HEK293 (cell line): ENCODE measurements around the gene TAX1BP1.

Experiments
- CTCF ChIA-PET: fragments of 350-600 bp; formaldehyde crosslinking; extraction: SDS; loops from one replicate; lab custom pipeline; 2021; ENCODE audit warnings: antibody characterized with exemption; lab: Yijun Ruan, JAX
- POLR2A ChIA-PET: fragments of 300-600 bp; formaldehyde crosslinking; extraction: SDS; loops from one replicate; lab custom pipeline; 2020; ENCODE audit warnings: antibody characterized with exemption, inconsistent platforms; lab: Yijun Ruan, JAX
- H3K27ac ChIP-seq: fragments of 200-500 bp; sonication (Bioruptor generic); 2 replicates; pipeline ENCODE4 v1.5.1; 2014; ENCODE audit warnings: low read depth, low read length, control low read depth, inconsistent platforms; ENCODE audit errors: extremely low read depth
- H3K36me3 ChIP-seq, 2 experiments: fragments of 200-500 bp in 1 of 2; sonication (Bioruptor generic) in 1 of 2; 1 replicate in 1 of 2; 2 replicates in 1 of 2; pipeline ENCODE4 v1.5.1; 2014 to 2017; ENCODE audit warnings: inconsistent platforms in 2 of 2, low read length in 2 of 2; ENCODE audit not compliant: control insufficient read depth in 2 of 2, insufficient read depth in 1 of 2
- H3K4me1 ChIP-seq: fragments of 200-500 bp; sonication (Bioruptor generic); 2 replicates; pipeline ENCODE4 v1.5.1; 2014; ENCODE audit warnings: mild to moderate bottlenecking, low read length, inconsistent platforms; ENCODE audit not compliant: control insufficient read depth, insufficient read depth
- H3K4me3 ChIP-seq: 2 replicates; pipeline ENCODE4 v1.5.1; 2011; ENCODE audit warnings: low read depth, mild to moderate bottlenecking, control low read depth, low read length, moderate library complexity
- H3K9me3 ChIP-seq: fragments of 200-500 bp; sonication (Bioruptor generic); 2 replicates; pipeline ENCODE4 v1.5.1; 2014; ENCODE audit warnings: low read depth, low read length, inconsistent platforms; ENCODE audit not compliant: control insufficient read depth, insufficient read depth
- EGR2 ChIP-seq: fragments of 450-650 bp; formaldehyde crosslinking; IDR thresholded peaks from 2 replicates; pipeline ENCODE4 v1.5.1; 2016; ENCODE audit warnings: low read depth, missing biosample characterization, missing genetic modification characterization
- KLF7 ChIP-seq: fragments of 450-650 bp; formaldehyde crosslinking; IDR thresholded peaks from 2 replicates; pipeline ENCODE4 v1.5.1; 2016; ENCODE audit warnings: missing biosample characterization, missing genetic modification characterization, borderline replicate concordance
- ZBTB7A ChIP-seq: fragments of 450-650 bp; formaldehyde crosslinking; IDR thresholded peaks from 2 replicates; pipeline ENCODE4 v1.5.1; 2016; ENCODE audit warnings: low read depth, missing biosample characterization, missing genetic modification characterization
- ZFHX2 ChIP-seq: fragments of 450-650 bp; formaldehyde crosslinking; conservative IDR thresholded peaks from 2 replicates; pipeline ENCODE4 v1.5.1; 2016; ENCODE audit warnings: missing biosample characterization, missing genetic modification characterization
- ZNF157 ChIP-seq: fragments of 450-650 bp; formaldehyde crosslinking; IDR thresholded peaks from 2 replicates; pipeline ENCODE4 v1.5.1; 2016; ENCODE audit warnings: missing biosample characterization, missing genetic modification characterization
- ZNF175 ChIP-seq: fragments of 450-650 bp; formaldehyde crosslinking; IDR thresholded peaks from 2 replicates; pipeline ENCODE4 v1.5.1; 2016; ENCODE audit warnings: missing biosample characterization, missing genetic modification characterization
- ZNF211 ChIP-seq: fragments of 450-650 bp; formaldehyde crosslinking; IDR thresholded peaks from 2 replicates; pipeline ENCODE4 v1.5.1; 2016; ENCODE audit warnings: low read depth, missing biosample characterization, missing genetic modification characterization
- ZNF324 ChIP-seq: fragments of 450-650 bp; formaldehyde crosslinking; IDR thresholded peaks from 2 replicates; pipeline ENCODE4 v1.5.1; 2016; ENCODE audit warnings: missing biosample characterization, missing genetic modification characterization
- ZNF366 ChIP-seq: fragments of 450-650 bp; formaldehyde crosslinking; conservative IDR thresholded peaks from 2 replicates; pipeline ENCODE4 v1.5.1; 2016; ENCODE audit warnings: missing biosample characterization, missing genetic modification characterization
- ZNF548 ChIP-seq: fragments of 450-650 bp; formaldehyde crosslinking; IDR thresholded peaks from 2 replicates; pipeline ENCODE4 v1.5.1; 2016; ENCODE audit warnings: missing biosample characterization, missing genetic modification characterization
- ZNF585B ChIP-seq: fragments of 450-650 bp; formaldehyde crosslinking; IDR thresholded peaks from 2 replicates; pipeline ENCODE4 v1.5.1; 2016; ENCODE audit warnings: missing biosample characterization, missing genetic modification characterization
- ZNF596 ChIP-seq: fragments of 450-650 bp; IDR thresholded peaks from 2 replicates; pipeline ENCODE4 v1.5.0; 2018; ENCODE audit warnings: missing biosample characterization, mild to moderate bottlenecking, missing genetic modification characterization, moderate library complexity
- ZNF623 ChIP-seq: fragments of 450-650 bp; formaldehyde crosslinking; IDR thresholded peaks from 2 replicates; pipeline ENCODE4 v1.5.1; 2016; ENCODE audit warnings: missing biosample characterization, missing genetic modification characterization
- ZNF624 ChIP-seq: fragments of 450-650 bp; formaldehyde crosslinking; IDR thresholded peaks from 2 replicates; pipeline ENCODE4 v1.5.1; 2017; ENCODE audit warnings: missing biosample characterization, missing genetic modification characterization
- ZNF626 ChIP-seq: fragments of 450-650 bp; sonication (Bioruptor Pico); formaldehyde crosslinking; IDR thresholded peaks from 2 replicates; pipeline ENCODE4 v1.5.1; 2018; ENCODE audit warnings: missing biosample characterization, missing genetic modification characterization, inconsistent platforms
- ZNF76 ChIP-seq: fragments of 450-650 bp; formaldehyde crosslinking; IDR thresholded peaks from 2 replicates; pipeline ENCODE4; 2016; ENCODE audit warnings: low read depth, missing biosample characterization, missing genetic modification characterization, borderline replicate concordance
- TF ChIP-seq, protein P1 (sequence below): fragments of 450-650 bp; IDR thresholded peaks from 2 replicates; pipeline ENCODE4 v1.5.1; 2018; ENCODE audit warnings: missing biosample characterization, mild to moderate bottlenecking, missing genetic modification characterization
- TF ChIP-seq, protein P2 (sequence below): fragments of 450-650 bp; formaldehyde crosslinking; IDR thresholded peaks from 2 replicates; pipeline ENCODE4 v1.5.1; 2016; ENCODE audit warnings: missing biosample characterization, missing genetic modification characterization, low read depth
- TF ChIP-seq, protein P3 (sequence below): fragments of 450-650 bp; formaldehyde crosslinking; IDR thresholded peaks from 2 replicates; pipeline ENCODE4 v1.5.1; 2016; ENCODE audit warnings: missing biosample characterization, missing genetic modification characterization
- TF ChIP-seq, protein P4 (sequence below): IDR thresholded peaks from 2 replicates; pipeline ENCODE4 v1.6.1; 2011; ENCODE audit warnings: mild to moderate bottlenecking, low read depth, low read length, borderline replicate concordance
- TF ChIP-seq, protein P5 (sequence below): fragments of 450-650 bp; formaldehyde crosslinking; IDR thresholded peaks from 2 replicates; pipeline ENCODE4 v1.5.1; 2016; ENCODE audit warnings: missing biosample characterization, missing genetic modification characterization
- TF ChIP-seq, protein P6 (sequence below): fragments of 450-650 bp; formaldehyde crosslinking; IDR thresholded peaks from 2 replicates; pipeline ENCODE4 v1.5.1; 2017; ENCODE audit warnings: missing biosample characterization, missing genetic modification characterization
- TF ChIP-seq, protein P7 (sequence below): fragments of 450-650 bp; formaldehyde crosslinking; IDR thresholded peaks from 2 replicates; pipeline ENCODE4 v1.5.1; 2016; ENCODE audit warnings: missing biosample characterization, missing genetic modification characterization, low read depth

Gene TAX1BP1

DNA sequence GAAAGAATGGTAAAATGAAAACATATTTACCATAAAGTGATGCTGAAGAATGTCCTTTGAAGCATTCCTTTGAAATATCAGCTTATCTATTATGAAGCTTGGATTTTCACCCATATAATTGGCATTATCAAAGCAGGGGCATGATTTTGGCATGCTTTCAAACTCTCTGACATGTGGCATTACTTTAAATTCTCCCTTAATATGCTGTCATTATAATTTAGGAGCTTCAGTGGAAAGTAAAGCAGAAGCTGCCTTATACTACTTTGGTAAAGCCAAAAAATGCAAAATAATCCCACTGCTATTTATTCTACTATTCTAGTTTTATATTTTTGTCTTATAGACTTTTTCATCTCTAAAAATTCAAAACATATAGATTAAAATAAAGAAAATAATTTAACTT is 49.3 kb upstream of the TAX1BP1 start:
- Histone ChIP-seq H3K27ac (no peak overlapping the region), H3K4me3 (no peak overlapping the region), H3K36me3 (no peaks in the 10 kb centered on the region), H3K4me1 (no peaks in the 10 kb centered on the region), H3K9me3 (no peaks in the 10 kb centered on the region)
- ChIA-PET POLR2A (no interaction called here), CTCF (interaction anchor here (0.7 to 1.7 kb wide), 7 partner anchors 12 to 403 kb away, joined by 3 to 4 read pairs (median 3); no protein-coding TSS in a partner anchor)
- TF ChIP-seq ZNF585B (no peak), ZNF626 (no peak), ZNF211 (no peak), ZNF175 (tag by site-specific recombination) (no peak), EGR2 (tag by site-specific recombination) (no peak), ZNF324 (tag by site-specific recombination) (no peak), ZNF624 (tag by site-specific recombination) (no peak), ZNF157 (tag by site-specific recombination) (no peak), ZNF596 (tag by site-specific recombination) (no peak)
- TF ChIP-seq, protein P1, sequence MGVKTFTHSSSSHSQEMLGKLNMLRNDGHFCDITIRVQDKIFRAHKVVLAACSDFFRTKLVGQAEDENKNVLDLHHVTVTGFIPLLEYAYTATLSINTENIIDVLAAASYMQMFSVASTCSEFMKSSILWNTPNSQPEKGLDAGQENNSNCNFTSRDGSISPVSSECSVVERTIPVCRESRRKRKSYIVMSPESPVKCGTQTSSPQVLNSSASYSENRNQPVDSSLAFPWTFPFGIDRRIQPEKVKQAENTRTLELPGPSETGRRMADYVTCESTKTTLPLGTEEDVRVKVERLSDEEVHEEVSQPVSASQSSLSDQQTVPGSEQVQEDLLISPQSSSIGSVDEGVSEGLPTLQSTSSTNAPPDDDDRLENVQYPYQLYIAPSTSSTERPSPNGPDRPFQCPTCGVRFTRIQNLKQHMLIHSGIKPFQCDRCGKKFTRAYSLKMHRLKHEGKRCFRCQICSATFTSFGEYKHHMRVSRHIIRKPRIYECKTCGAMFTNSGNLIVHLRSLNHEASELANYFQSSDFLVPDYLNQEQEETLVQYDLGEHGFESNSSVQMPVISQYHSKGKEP (tag by site-specific recombination), result no peak
- TF ChIP-seq, protein P2, sequence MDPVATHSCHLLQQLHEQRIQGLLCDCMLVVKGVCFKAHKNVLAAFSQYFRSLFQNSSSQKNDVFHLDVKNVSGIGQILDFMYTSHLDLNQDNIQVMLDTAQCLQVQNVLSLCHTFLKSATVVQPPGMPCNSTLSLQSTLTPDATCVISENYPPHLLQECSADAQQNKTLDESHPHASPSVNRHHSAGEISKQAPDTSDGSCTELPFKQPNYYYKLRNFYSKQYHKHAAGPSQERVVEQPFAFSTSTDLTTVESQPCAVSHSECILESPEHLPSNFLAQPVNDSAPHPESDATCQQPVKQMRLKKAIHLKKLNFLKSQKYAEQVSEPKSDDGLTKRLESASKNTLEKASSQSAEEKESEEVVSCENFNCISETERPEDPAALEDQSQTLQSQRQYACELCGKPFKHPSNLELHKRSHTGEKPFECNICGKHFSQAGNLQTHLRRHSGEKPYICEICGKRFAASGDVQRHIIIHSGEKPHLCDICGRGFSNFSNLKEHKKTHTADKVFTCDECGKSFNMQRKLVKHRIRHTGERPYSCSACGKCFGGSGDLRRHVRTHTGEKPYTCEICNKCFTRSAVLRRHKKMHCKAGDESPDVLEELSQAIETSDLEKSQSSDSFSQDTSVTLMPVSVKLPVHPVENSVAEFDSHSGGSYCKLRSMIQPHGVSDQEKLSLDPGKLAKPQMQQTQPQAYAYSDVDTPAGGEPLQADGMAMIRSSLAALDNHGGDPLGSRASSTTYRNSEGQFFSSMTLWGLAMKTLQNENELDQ, result no peak
- TF ChIP-seq, protein P3, sequence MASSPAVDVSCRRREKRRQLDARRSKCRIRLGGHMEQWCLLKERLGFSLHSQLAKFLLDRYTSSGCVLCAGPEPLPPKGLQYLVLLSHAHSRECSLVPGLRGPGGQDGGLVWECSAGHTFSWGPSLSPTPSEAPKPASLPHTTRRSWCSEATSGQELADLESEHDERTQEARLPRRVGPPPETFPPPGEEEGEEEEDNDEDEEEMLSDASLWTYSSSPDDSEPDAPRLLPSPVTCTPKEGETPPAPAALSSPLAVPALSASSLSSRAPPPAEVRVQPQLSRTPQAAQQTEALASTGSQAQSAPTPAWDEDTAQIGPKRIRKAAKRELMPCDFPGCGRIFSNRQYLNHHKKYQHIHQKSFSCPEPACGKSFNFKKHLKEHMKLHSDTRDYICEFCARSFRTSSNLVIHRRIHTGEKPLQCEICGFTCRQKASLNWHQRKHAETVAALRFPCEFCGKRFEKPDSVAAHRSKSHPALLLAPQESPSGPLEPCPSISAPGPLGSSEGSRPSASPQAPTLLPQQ (tag by site-specific recombination), result no peak
- TF ChIP-seq, protein P4, sequence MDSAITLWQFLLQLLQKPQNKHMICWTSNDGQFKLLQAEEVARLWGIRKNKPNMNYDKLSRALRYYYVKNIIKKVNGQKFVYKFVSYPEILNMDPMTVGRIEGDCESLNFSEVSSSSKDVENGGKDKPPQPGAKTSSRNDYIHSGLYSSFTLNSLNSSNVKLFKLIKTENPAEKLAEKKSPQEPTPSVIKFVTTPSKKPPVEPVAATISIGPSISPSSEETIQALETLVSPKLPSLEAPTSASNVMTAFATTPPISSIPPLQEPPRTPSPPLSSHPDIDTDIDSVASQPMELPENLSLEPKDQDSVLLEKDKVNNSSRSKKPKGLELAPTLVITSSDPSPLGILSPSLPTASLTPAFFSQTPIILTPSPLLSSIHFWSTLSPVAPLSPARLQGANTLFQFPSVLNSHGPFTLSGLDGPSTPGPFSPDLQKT, result no peak

DNA sequence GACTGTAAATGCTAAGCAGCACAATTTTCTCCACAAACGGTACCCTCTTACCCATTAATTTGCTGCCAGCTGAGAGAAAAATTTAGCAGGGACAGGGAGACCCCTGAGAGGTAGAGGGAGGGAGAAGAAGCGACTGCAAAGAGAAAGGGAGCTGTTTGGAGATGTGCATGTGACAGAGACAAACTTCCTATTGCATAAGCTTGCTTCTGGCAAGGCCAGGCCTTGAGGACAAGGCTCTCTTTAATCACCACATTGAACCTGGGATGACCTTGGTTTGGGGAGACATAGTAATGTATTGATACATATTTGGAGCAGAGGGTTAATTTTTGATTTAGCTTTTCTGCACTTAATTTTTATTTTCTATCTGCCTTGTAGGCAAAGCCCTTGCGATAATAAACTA is 46.2 kb upstream of the TAX1BP1 start:
- no peaks in the 10 kb centered on the region for H3K9me3 ChIP-seq
- CTCF ChIA-PET, result interaction anchor here (0.6 to 1.1 kb wide), 5 partner anchors 12 to 498 kb away, joined by 3 to 5 read pairs (median 3); no protein-coding TSS in a partner anchor
- H3K4me3 ChIP-seq, result no peak overlapping the region
- H3K4me1 ChIP-seq, result no peaks in the 10 kb centered on the region
- no peaks in the 10 kb centered on the region for H3K36me3 ChIP-seq
- POLR2A ChIA-PET, result no interaction called here
- no peak overlapping the region for H3K27ac ChIP-seq
- TF ChIP-seq, protein P5, sequence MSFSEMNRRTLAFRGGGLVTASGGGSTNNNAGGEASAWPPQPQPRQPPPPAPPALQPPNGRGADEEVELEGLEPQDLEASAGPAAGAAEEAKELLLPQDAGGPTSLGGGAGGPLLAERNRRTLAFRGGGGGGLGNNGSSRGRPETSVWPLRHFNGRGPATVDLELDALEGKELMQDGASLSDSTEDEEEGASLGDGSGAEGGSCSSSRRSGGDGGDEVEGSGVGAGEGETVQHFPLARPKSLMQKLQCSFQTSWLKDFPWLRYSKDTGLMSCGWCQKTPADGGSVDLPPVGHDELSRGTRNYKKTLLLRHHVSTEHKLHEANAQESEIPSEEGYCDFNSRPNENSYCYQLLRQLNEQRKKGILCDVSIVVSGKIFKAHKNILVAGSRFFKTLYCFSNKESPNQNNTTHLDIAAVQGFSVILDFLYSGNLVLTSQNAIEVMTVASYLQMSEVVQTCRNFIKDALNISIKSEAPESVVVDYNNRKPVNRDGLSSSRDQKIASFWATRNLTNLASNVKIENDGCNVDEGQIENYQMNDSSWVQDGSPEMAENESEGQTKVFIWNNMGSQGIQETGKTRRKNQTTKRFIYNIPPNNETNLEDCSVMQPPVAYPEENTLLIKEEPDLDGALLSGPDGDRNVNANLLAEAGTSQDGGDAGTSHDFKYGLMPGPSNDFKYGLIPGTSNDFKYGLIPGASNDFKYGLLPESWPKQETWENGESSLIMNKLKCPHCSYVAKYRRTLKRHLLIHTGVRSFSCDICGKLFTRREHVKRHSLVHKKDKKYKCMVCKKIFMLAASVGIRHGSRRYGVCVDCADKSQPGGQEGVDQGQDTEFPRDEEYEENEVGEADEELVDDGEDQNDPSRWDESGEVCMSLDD (tag by site-specific recombination), result no peak
- TF ChIP-seq KLF7, result no peak
- no peak for TF ChIP-seq ZFHX2 (tag by site-specific recombination)
- no peak for TF ChIP-seq ZBTB7A (tag by site-specific recombination)
- TF ChIP-seq ZNF366, result no peak
- TF ChIP-seq, protein P6, sequence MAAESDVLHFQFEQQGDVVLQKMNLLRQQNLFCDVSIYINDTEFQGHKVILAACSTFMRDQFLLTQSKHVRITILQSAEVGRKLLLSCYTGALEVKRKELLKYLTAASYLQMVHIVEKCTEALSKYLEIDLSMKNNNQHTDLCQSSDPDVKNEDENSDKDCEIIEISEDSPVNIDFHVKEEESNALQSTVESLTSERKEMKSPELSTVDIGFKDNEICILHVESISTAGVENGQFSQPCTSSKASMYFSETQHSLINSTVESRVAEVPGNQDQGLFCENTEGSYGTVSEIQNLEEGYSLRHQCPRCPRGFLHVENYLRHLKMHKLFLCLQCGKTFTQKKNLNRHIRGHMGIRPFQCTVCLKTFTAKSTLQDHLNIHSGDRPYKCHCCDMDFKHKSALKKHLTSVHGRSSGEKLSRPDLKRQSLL (tag by site-specific recombination), result no peak
- no peak for TF ChIP-seq ZNF596 (tag by site-specific recombination)
- TF ChIP-seq, protein P7, sequence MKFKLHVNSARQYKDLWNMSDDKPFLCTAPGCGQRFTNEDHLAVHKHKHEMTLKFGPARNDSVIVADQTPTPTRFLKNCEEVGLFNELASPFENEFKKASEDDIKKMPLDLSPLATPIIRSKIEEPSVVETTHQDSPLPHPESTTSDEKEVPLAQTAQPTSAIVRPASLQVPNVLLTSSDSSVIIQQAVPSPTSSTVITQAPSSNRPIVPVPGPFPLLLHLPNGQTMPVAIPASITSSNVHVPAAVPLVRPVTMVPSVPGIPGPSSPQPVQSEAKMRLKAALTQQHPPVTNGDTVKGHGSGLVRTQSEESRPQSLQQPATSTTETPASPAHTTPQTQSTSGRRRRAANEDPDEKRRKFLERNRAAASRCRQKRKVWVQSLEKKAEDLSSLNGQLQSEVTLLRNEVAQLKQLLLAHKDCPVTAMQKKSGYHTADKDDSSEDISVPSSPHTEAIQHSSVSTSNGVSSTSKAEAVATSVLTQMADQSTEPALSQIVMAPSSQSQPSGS (tag by site-specific recombination), result no peak
- no peak for TF ChIP-seq ZNF548 (tag by site-specific recombination)
- no peak for TF ChIP-seq ZNF76 (tag by site-specific recombination)
- TF ChIP-seq ZNF623, result no peak
